Activated CD4-positive, alpha-beta T cell treated with anti-CD3 and anti-CD28 coated beads, Interleukin-2, Interleukin-6, amounts not matched to agents 100 ng/mL and 50 ng/mL, durations not matched to agents 16 hours and 8 hours (primary cell): ENCODE measurements around the gene VSTM2L.

ENCODE experiments used
- DNase-seq: peaks from one replicate; pipeline ENCODE4 v3.0.0-alpha.2; 2020

The VSTM2L gene

GRCh38 chr20:37971561-37972127, 68.7 kb downstream of the VSTM2L start:
- no peak for DNase-seq

GRCh38 chr20:37972256-37973058, 69.5 kb downstream of the VSTM2L start:
- DNase-seq, result no peak

- no peak for DNase-seq
Observed at GRCh38 chr20:37973059-37973910, 70.4 kb downstream of the VSTM2L start.

GRCh38 chr20:37976887-37977286, 74.0 kb downstream of the VSTM2L start:
- DNase-seq, result no peak

- no peak for DNase-seq
Observed at GRCh38 chr20:37977338-37977737, 74.4 kb downstream of the VSTM2L start.

- no peak for DNase-seq
Observed at GRCh38 chr20:37977786-37978185, 74.9 kb downstream of the VSTM2L start.

- DNase-seq, result no peak
Observed at GRCh38 chr20:37979021-37979985, 76.4 kb downstream of the VSTM2L start.

GRCh38 chr20:37980383-37980782, 77.5 kb downstream of the VSTM2L start:
- no peak for DNase-seq

GRCh38 chr20:37980876-37981275, 77.9 kb downstream of the VSTM2L start:
- no peak for DNase-seq

GRCh38 chr20:37981568-37981967, 78.6 kb downstream of the VSTM2L start:
- DNase-seq, result no peak

- DNase-seq, result no peak
Observed at GRCh38 chr20:37983286-37983685, 80.4 kb downstream of the VSTM2L start.

GRCh38 chr20:37984018-37984785, 81.3 kb downstream of the VSTM2L start:
- no peak for DNase-seq

GRCh38 chr20:37986044-37986858, 83.3 kb downstream of the VSTM2L start:
- no peak for DNase-seq

GRCh38 chr20:37986873-37987601, 84.1 kb downstream of the VSTM2L start:
- no peak for DNase-seq

- DNase-seq, result no peak
Observed at GRCh38 chr20:37987602-37988290, 84.8 kb downstream of the VSTM2L start.

GRCh38 chr20:37988306-37988954, 85.5 kb downstream of the VSTM2L start:
- DNase-seq, result no peak

- DNase-seq, result peak; percentile 43
Observed at GRCh38 chr20:37989601-37990295, 86.8 kb downstream of the VSTM2L start.

GRCh38 chr20:37990571-37991151, 87.7 kb downstream of the VSTM2L start:
- peak; percentile 91 for DNase-seq
